Vagina (tissue), 2 donors: ENCODE results near the gene NSMCE1. TPM values are rescaled to one million over a fixed set of nuclear protein-coding genes. Genes with fewer than 3 reads are reported as not detected.
"Not testable (repeated sequence)": the region's sequence is repeated elsewhere in the genome, so short reads cannot be mapped to it uniquely, and the experiment has no call there.

Source experiments
- DNase-seq, 2 donors: peaks; one replicate each; pipeline ENCODE4 v3.0.0-alpha.2; 2017; ENCODE audit errors: extremely low spot score in 2 of 2
- H3K27ac ChIP-seq: fragments of 200-600 bp; sonication (generic); one replicate; pipeline ENCODE4 v1.5.1; 2019
- H3K27me3 ChIP-seq: fragments of 200-600 bp; sonication (generic); one replicate; pipeline ENCODE4 v1.5.1; 2019
- H3K36me3 ChIP-seq, 2 donors: fragments of 200-600 bp; sonication (generic); one replicate each; pipeline ENCODE4 v1.5.1; 2017 to 2019
- H3K4me1 ChIP-seq: fragments of 200-600 bp; sonication (generic); one replicate; pipeline ENCODE4 v1.5.1; 2019
- H3K4me3 ChIP-seq, 2 donors: fragments of 200-600 bp; sonication (generic); 1 replicate in 1 of 2; 2 replicates in 1 of 2; pipeline ENCODE4 v1.5.1; 2016 to 2019
- H3K9me3 ChIP-seq: fragments of 200-600 bp; sonication (generic); one replicate; pipeline ENCODE4 v1.5.1; 2019
- POLR2A ChIP-seq, 2 donors: fragments of 450-650 bp; IDR thresholded peaks; one replicate each; pipeline ENCODE4 v1.6.1; 2017; ENCODE audit warnings: antibody characterized with exemption in 2 of 2, mild to moderate bottlenecking in 2 of 2, moderate library complexity in 2 of 2
- POLR2AphosphoS5 ChIP-seq, 2 donors: sonication (generic); formaldehyde crosslinking; IDR thresholded peaks; one replicate each; pipeline ENCODE4 v1.9.0; 2017; ENCODE audit warnings: antibody characterized with exemption in 2 of 2, mild to moderate bottlenecking in 2 of 2, low read depth in 1 of 2; ENCODE audit not compliant: insufficient read depth in 1 of 2
- intact Hi-C: fragments of 100-400 bp; cut with DNase I; formaldehyde crosslinking; loops from one replicate; pipeline ENCODE4 v1.15.1; 2023
- total RNA-seq: library from RNA; depleted of rRNA; stranded (reverse); fragments of >200 nt; gene quantifications from one replicate; pipeline ENCODE4 v1.2.3, GENCODE V29; 2016
- TF ChIP-seq, protein P1 (sequence below), 3 experiments: fragments of 450-650 bp in 2 of 3; fragments of 200-600 bp in 1 of 3; sonication (generic) in 1 of 3; IDR thresholded peaks; one replicate each; pipeline ENCODE4 v1.5.1; 2017 to 2019; ENCODE audit warnings: antibody characterized with exemption in 3 of 3, mild to moderate bottlenecking in 2 of 3, moderate library complexity in 2 of 3

Gene NSMCE1
- total RNA-seq, 1 donor from 2014 or later: 24.6 TPM

GRCh38 chr16:27291106-27291505, 22.5 kb upstream of the NSMCE1 start:
- Histone ChIP-seq H3K27ac (no peak overlapping the region), H3K4me3 (no peak overlapping the region), H3K4me1 (no peaks in the 10 kb centered on the region), H3K9me3 (no peaks in the 10 kb centered on the region), H3K27me3 (no peaks in the 10 kb centered on the region), H3K36me3 (no peaks in the 10 kb centered on the region)
- intact Hi-C loops: no loop called here
- TF ChIP-seq, protein P1, sequence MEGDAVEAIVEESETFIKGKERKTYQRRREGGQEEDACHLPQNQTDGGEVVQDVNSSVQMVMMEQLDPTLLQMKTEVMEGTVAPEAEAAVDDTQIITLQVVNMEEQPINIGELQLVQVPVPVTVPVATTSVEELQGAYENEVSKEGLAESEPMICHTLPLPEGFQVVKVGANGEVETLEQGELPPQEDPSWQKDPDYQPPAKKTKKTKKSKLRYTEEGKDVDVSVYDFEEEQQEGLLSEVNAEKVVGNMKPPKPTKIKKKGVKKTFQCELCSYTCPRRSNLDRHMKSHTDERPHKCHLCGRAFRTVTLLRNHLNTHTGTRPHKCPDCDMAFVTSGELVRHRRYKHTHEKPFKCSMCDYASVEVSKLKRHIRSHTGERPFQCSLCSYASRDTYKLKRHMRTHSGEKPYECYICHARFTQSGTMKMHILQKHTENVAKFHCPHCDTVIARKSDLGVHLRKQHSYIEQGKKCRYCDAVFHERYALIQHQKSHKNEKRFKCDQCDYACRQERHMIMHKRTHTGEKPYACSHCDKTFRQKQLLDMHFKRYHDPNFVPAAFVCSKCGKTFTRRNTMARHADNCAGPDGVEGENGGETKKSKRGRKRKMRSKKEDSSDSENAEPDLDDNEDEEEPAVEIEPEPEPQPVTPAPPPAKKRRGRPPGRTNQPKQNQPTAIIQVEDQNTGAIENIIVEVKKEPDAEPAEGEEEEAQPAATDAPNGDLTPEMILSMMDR (IDR thresholded peaks at IDR 0.05): no peak
- TF ChIP-seq POLR2AphosphoS5 (IDR thresholded peaks at IDR 0.05; ENCODE audit: insufficient read depth in 1 of 2, low read depth in 1 of 2): no peak
- no peak for TF ChIP-seq POLR2A (IDR thresholded peaks at IDR 0.05)
- peak in 1 of 2 donors; percentile 86 for DNase-seq

- intact Hi-C loops: no loop called here
- DNase-seq: no peak
- H3K9me3 ChIP-seq: no peaks in the 10 kb centered on the region
- no peaks in the 10 kb centered on the region for H3K27me3 ChIP-seq
- no peak overlapping the region for H3K4me3 ChIP-seq
- no peaks in the 10 kb centered on the region for H3K4me1 ChIP-seq
- no peaks in the 10 kb centered on the region for H3K36me3 ChIP-seq
- H3K27ac ChIP-seq: no peak overlapping the region
- TF ChIP-seq, protein P1 (IDR thresholded peaks at IDR 0.05): no peak
- TF ChIP-seq POLR2AphosphoS5 (IDR thresholded peaks at IDR 0.05; ENCODE audit: insufficient read depth in 1 of 2, low read depth in 1 of 2) (no peak), POLR2A (IDR thresholded peaks at IDR 0.05) (no peak)
Measured at GRCh38 chr16:27290562-27290961, 22.0 kb upstream of the NSMCE1 start.

- intact Hi-C loops: no loop called here
- DNase-seq: no peak
- H3K27ac ChIP-seq: no peak overlapping the region
Measured at GRCh38 chr16:27289669-27290068, 21.1 kb upstream of the NSMCE1 start.

DNA sequence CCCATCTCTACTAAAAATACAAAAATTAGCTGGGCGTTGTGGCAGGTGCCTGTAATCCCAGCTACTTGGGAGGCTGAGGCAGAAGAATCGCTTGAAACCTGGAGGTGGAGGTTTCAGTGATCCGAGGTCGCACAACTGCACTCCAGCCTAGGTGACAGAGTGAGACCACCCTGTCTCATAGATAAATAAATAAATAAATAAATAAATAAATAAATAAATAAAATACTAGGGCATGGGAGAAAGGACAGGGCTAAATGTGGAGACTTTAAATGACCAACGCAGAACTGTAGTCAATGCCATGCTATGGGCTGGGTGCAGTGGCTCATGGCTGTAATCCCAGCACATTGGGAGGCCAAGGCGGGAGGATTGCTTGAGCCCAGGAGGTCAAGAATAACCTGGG, 19.7 kb upstream of the NSMCE1 start:
- DNase-seq, H3K4me1 ChIP-seq, H3K4me3 ChIP-seq, H3K9me3 ChIP-seq, H3K36me3 ChIP-seq, H3K27me3 ChIP-seq, H3K27ac ChIP-seq, intact Hi-C loops: not testable (repeated sequence)

More at GRCh38 chr16:27289669-27290068, 21.1 kb upstream of the NSMCE1 start:
- no peaks in the 10 kb centered on the region for H3K4me1 ChIP-seq
- TF ChIP-seq POLR2A (IDR thresholded peaks at IDR 0.05): no peak
- TF ChIP-seq, protein P1 (IDR thresholded peaks at IDR 0.05): no peak
- TF ChIP-seq POLR2AphosphoS5 (IDR thresholded peaks at IDR 0.05; ENCODE audit: insufficient read depth in 1 of 2, low read depth in 1 of 2): no peak
- H3K9me3 ChIP-seq: no peaks in the 10 kb centered on the region
- H3K36me3 ChIP-seq: no peaks in the 10 kb centered on the region
- no peaks in the 10 kb centered on the region for H3K27me3 ChIP-seq
- H3K4me3 ChIP-seq: no peak overlapping the region

GRCh38 chr16:27287887-27288286, 19.3 kb upstream of the NSMCE1 start:
- Histone ChIP-seq H3K36me3 (no peaks in the 10 kb centered on the region), H3K27me3 (no peaks in the 10 kb centered on the region), H3K27ac (no peak overlapping the region), H3K9me3 (no peaks in the 10 kb centered on the region), H3K4me3 (no peak overlapping the region), H3K4me1 (no peaks in the 10 kb centered on the region)
- no peak for TF ChIP-seq POLR2AphosphoS5 (IDR thresholded peaks at IDR 0.05; ENCODE audit: insufficient read depth in 1 of 2, low read depth in 1 of 2)
- intact Hi-C loops: no loop called here
- DNase-seq: peak in 1 of 2 donors; percentile 77

GRCh38 chr16:27287051-27287811, 18.7 kb upstream of the NSMCE1 start:
- Histone ChIP-seq H3K27me3 (no peaks in the 10 kb centered on the region), H3K4me1 (no peaks in the 10 kb centered on the region), H3K27ac (peak overlapping the region; percentile 39), H3K36me3 (no peaks in the 10 kb centered on the region), H3K9me3 (no peaks in the 10 kb centered on the region), H3K4me3 (no peak overlapping the region)
- intact Hi-C loops: no loop called here
- DNase-seq: no peak
- TF ChIP-seq POLR2A (IDR thresholded peaks at IDR 0.05) (no peak), POLR2AphosphoS5 (IDR thresholded peaks at IDR 0.05; ENCODE audit: insufficient read depth in 1 of 2, low read depth in 1 of 2) (no peak)
- TF ChIP-seq, protein P1 (IDR thresholded peaks at IDR 0.05): no peak
